H1 (cell line): Measurements from ENCODE around the gene DRD1. TPM values are rescaled to one million over a fixed set of nuclear protein-coding genes. Genes with fewer than 3 reads are reported as not detected.

Experiments
- CTCF ChIA-PET: fragments of 300-600 bp; sonication (Branson Sonifier 250); formaldehyde crosslinking; loops from one replicate; lab custom pipeline; 2021; ENCODE audit not compliant: partially characterized antibody; lab: Charles Lee
- POLR2A ChIA-PET: fragments of 300-600 bp; sonication (Branson Sonifier 250); formaldehyde crosslinking; loops from one replicate; lab custom pipeline; 2021; ENCODE audit warnings: inconsistent platforms; ENCODE audit not compliant: partially characterized antibody; lab: Charles Lee
- DNase-seq, 2 experiments: peaks; one replicate each; pipeline versions ENCODE4 v3.0.0 to v3.0.0-alpha.2; 2010 to 2022; ENCODE audit warnings: low spot score in 2 of 2, low read depth in 1 of 2, mixed read lengths in 1 of 2
- FAIRE-seq: peaks from 2 replicates; lab custom pipeline; 2011; peaks lifted over from hg19 to GRCh38; lab: Jason Lieb, UNC
- H2AFZ ChIP-seq: 2 replicates; pipeline ENCODE4 v1.8.1; 2012; ENCODE audit warnings: low read length, inconsistent platforms
- H2AK5ac ChIP-seq: 2 replicates; pipeline ENCODE4 v1.6.1; 2013; ENCODE audit warnings: low read depth, low read length
- H2BK120ac ChIP-seq: replicated peaks from 2 replicates; pipeline ENCODE3; 2013; ENCODE audit warnings: low read depth, low read length, inconsistent platforms
- H2BK12ac ChIP-seq: 2 replicates; pipeline ENCODE4 v1.6.1; 2013; ENCODE audit warnings: low read depth, low read length
- H2BK15ac ChIP-seq: 2 replicates; pipeline ENCODE4 v1.6.1; 2013; ENCODE audit warnings: low read length
- H2BK20ac ChIP-seq: 2 replicates; pipeline ENCODE4 v1.6.1; 2013; ENCODE audit warnings: low read length
- H2BK5ac ChIP-seq: 2 replicates; pipeline ENCODE4 v1.6.1; 2013; ENCODE audit warnings: low read depth, low read length
- H3K14ac ChIP-seq: 2 replicates; pipeline ENCODE4 v1.6.1; 2013; ENCODE audit warnings: inconsistent platforms; ENCODE audit not compliant: insufficient read length
- H3K18ac ChIP-seq: 2 replicates; pipeline ENCODE4 v1.6.1; 2013; ENCODE audit warnings: low read length; ENCODE audit errors: extremely low read depth
- H3K23ac ChIP-seq: 2 replicates; pipeline ENCODE4 v1.6.1; 2013; ENCODE audit warnings: inconsistent platforms; ENCODE audit not compliant: insufficient read length
- H3K23me2 ChIP-seq: 2 replicates; pipeline ENCODE4 v1.6.1; 2013; ENCODE audit warnings: low read depth, low read length
- H3K27ac ChIP-seq: 2 replicates; pipeline ENCODE4 v1.6.1; 2011; ENCODE audit warnings: low read depth, low read length, inconsistent platforms
- H3K27me3 ChIP-seq, 4 experiments: replicated peaks in 1 of 4; 1 replicate in 1 of 4; 2 replicates in 3 of 4; pipeline versions ENCODE4 v1.6.1 to v1.8.1; 2011 to 2013; ENCODE audit warnings: low read length in 3 of 4, mild to moderate bottlenecking in 3 of 4, inconsistent platforms in 2 of 4, mixed read lengths in 2 of 4, moderate library complexity in 1 of 4; ENCODE audit not compliant: control insufficient read depth in 3 of 4, insufficient read depth in 3 of 4; ENCODE audit errors: extremely low read depth in 1 of 4
- H3K36me3 ChIP-seq, 4 experiments: 2 replicates each; pipeline versions ENCODE4 v1.6.1 to v1.8.1; 2011 to 2013; ENCODE audit warnings: mild to moderate bottlenecking in 4 of 4, low read length in 3 of 4, moderate library complexity in 2 of 4, control low read depth in 1 of 4, inconsistent platforms in 1 of 4; ENCODE audit not compliant: insufficient read depth in 4 of 4, control insufficient read depth in 2 of 4
- H3K4ac ChIP-seq: replicated peaks from 2 replicates; pipeline ENCODE3; 2013; ENCODE audit warnings: low read length, low read depth, mixed read lengths, inconsistent platforms; ENCODE audit not compliant: insufficient read length
- H3K4me1 ChIP-seq, 4 experiments: replicated peaks in 1 of 4; 1 replicate in 1 of 4; 2 replicates in 3 of 4; pipeline versions ENCODE4 v1.6.1 to v1.8.1; 2011 to 2013; ENCODE audit warnings: low read length in 3 of 4, inconsistent platforms in 2 of 4, mixed read lengths in 1 of 4; ENCODE audit not compliant: insufficient read depth in 4 of 4, control insufficient read depth in 3 of 4
- H3K4me2 ChIP-seq, 2 experiments: 2 replicates each; pipeline versions ENCODE4 v1.6.1 to v1.8.1; 2011 to 2013; ENCODE audit warnings: low read depth in 2 of 2, low read length in 2 of 2, control low read depth in 1 of 2, inconsistent platforms in 1 of 2, mild to moderate bottlenecking in 1 of 2; ENCODE audit not compliant: insufficient read depth in 1 of 2
- H3K4me3 ChIP-seq, 4 experiments: fragments of 200-600, 300-600 bp in 1 of 4; sonication (generic), shearing (Covaris generic), sonication (Bioruptor Twin) in 1 of 4; 2 replicates each; pipeline versions ENCODE4 v1.5.1 to v1.8.1; 2011 to 2016; ENCODE audit warnings: low read length in 4 of 4, low read depth in 3 of 4, control low read depth in 2 of 4, inconsistent platforms in 2 of 4, mild to moderate bottlenecking in 2 of 4, mixed read lengths in 1 of 4, moderate library complexity in 1 of 4; ENCODE audit not compliant: insufficient read depth in 2 of 4; ENCODE audit errors: extremely low read depth in 1 of 4
- H3K56ac ChIP-seq: replicated peaks from 2 replicates; pipeline ENCODE3; 2013; ENCODE audit warnings: low read depth, mild to moderate bottlenecking, mixed read lengths, low read length, inconsistent platforms; ENCODE audit not compliant: insufficient read length
- H3K79me1 ChIP-seq: 2 replicates; pipeline ENCODE4 v1.6.1; 2013; ENCODE audit warnings: low read depth, low read length, control low read depth
- H3K79me2 ChIP-seq, 2 experiments: 2 replicates each; pipeline versions ENCODE4 v1.6.1 to v1.8.1; 2012 to 2013; ENCODE audit warnings: low read length in 2 of 2, mild to moderate bottlenecking in 2 of 2, inconsistent platforms in 1 of 2; ENCODE audit not compliant: insufficient read depth in 2 of 2, control insufficient read depth in 1 of 2
- H3K9ac ChIP-seq, 4 experiments: replicated peaks in 1 of 4; 1 replicate in 1 of 4; 2 replicates in 3 of 4; pipeline versions ENCODE4 v1.6.1 to v1.8.1; 2011 to 2013; ENCODE audit warnings: low read depth in 3 of 4, low read length in 3 of 4, control low read depth in 2 of 4, mild to moderate bottlenecking in 2 of 4, moderate library complexity in 2 of 4, inconsistent platforms in 1 of 4; ENCODE audit errors: extremely low read depth in 1 of 4
- H3K9me3 ChIP-seq, 2 experiments: 2 replicates each; pipeline versions ENCODE4 v1.6.1 to v1.8.1; 2012 to 2013; ENCODE audit warnings: mild to moderate bottlenecking in 2 of 2, moderate library complexity in 2 of 2, control low read depth in 1 of 2, inconsistent platforms in 1 of 2, low read depth in 1 of 2, low read length in 1 of 2, mixed read lengths in 1 of 2; ENCODE audit not compliant: insufficient read depth in 2 of 2
- H4K20me1 ChIP-seq, 2 experiments: replicated peaks in 1 of 2; 2 replicates each; pipeline versions ENCODE3 to v1.8.1; 2011 to 2013; ENCODE audit warnings: inconsistent platforms in 2 of 2, low read length in 2 of 2, mild to moderate bottlenecking in 1 of 2; ENCODE audit not compliant: insufficient read depth in 2 of 2, control insufficient read depth in 1 of 2
- H4K5ac ChIP-seq: 2 replicates; pipeline ENCODE4 v1.6.1; 2013; ENCODE audit warnings: low read length, low read depth, mixed read lengths, inconsistent platforms; ENCODE audit not compliant: insufficient read length
- H4K8ac ChIP-seq: 2 replicates; pipeline ENCODE4 v1.8.0; 2013; ENCODE audit warnings: mild to moderate bottlenecking, moderate library complexity, low read length, inconsistent platforms; ENCODE audit not compliant: insufficient read depth; ENCODE audit errors: extremely low read depth
- H4K91ac ChIP-seq: replicated peaks from 2 replicates; pipeline ENCODE3; 2013; ENCODE audit warnings: low read length, mixed read lengths, inconsistent platforms; ENCODE audit not compliant: insufficient read length
- BACH1 ChIP-seq: IDR thresholded peaks from 2 replicates; pipeline ENCODE4 v1.6.1; 2012; ENCODE audit warnings: low read length, improper control_type of control experiment
- FOSL1 ChIP-seq: IDR thresholded peaks from 2 replicates; pipeline ENCODE4 v1.6.1; 2011; ENCODE audit warnings: mild to moderate bottlenecking, low read depth, low read length, moderate library complexity; ENCODE audit not compliant: insufficient read depth
- HDAC6 ChIP-seq: IDR thresholded peaks from one replicate; pipeline ENCODE4 v1.7.1; 2012; ENCODE audit warnings: low read depth, mild to moderate bottlenecking, inconsistent platforms, low read length, moderate library complexity
- JUN ChIP-seq: IDR thresholded peaks from 2 replicates; pipeline ENCODE4 v1.6.1; 2011; ENCODE audit warnings: low read depth, mild to moderate bottlenecking, improper control_type of control experiment, low read length
- POU5F1 ChIP-seq: IDR thresholded peaks from 2 replicates; pipeline ENCODE4 v1.6.1; 2011; ENCODE audit warnings: low read depth, mild to moderate bottlenecking, low read length, moderate library complexity
- SIN3A ChIP-seq, 2 experiments: IDR thresholded peaks in 1 of 2; conservative IDR thresholded peaks in 1 of 2; 2 replicates each; pipeline ENCODE4 v1.6.1; 2011 to 2012; ENCODE audit warnings: low read length in 2 of 2, improper control_type of control experiment in 1 of 2, low read depth in 1 of 2, mild to moderate bottlenecking in 1 of 2
- SIX5 ChIP-seq: IDR thresholded peaks from 2 replicates; pipeline ENCODE4 v1.6.1; 2011; ENCODE audit warnings: mild to moderate bottlenecking, low read depth, low read length
- SP2 ChIP-seq: IDR thresholded peaks from 2 replicates; pipeline ENCODE4 v1.6.1; 2012; ENCODE audit warnings: mild to moderate bottlenecking, low read length, inconsistent platforms
- TBP ChIP-seq: IDR thresholded peaks from 2 replicates; pipeline ENCODE4 v1.6.1; 2011; ENCODE audit warnings: low read depth, low read length, improper control_type of control experiment
- TEAD4 ChIP-seq: IDR thresholded peaks from 2 replicates; pipeline ENCODE4 v1.6.1; 2012; ENCODE audit warnings: low read depth, low read length, inconsistent platforms, mixed read lengths
- ZNF274 ChIP-seq: IDR thresholded peaks from 2 replicates; pipeline ENCODE4 v1.7.0; 2012; ENCODE audit warnings: low read length, borderline replicate concordance; ENCODE audit errors: extremely low read depth
- WGBS, 2 experiments: shearing (Covaris generic) in 1 of 2; methylation state at CpG; one replicate each; pipeline versions ENCODE4 v1.1.6 to v1.1.7; 2013 to 2015; ENCODE audit warnings: low lambda C conversion rate in 2 of 2, mixed read lengths in 2 of 2, inconsistent platforms in 1 of 2, low coverage in 1 of 2, missing lambda C conversion rate in 1 of 2; ENCODE audit not compliant: insufficient replicate concordance in 2 of 2, insufficient coverage in 1 of 2, insufficient read length in 1 of 2; ENCODE audit errors: extremely low coverage in 1 of 2, missing lambda C conversion rate in 1 of 2; 5-methylcytosine and 5-hydroxymethylcytosine counted together
- polyA plus RNA-seq, 7 experiments: library from polyadenylated mRNA; depleted of rRNA in 3 of 7; stranded (reverse) in 5 of 7; unstranded in 2 of 7; fragments of >200 nt in 5 of 7; fragments of 200-250 nt in 2 of 7; gene quantifications; 1 replicate in 5 of 7; 2 replicates in 1 of 7; 4 replicates in 1 of 7; pipeline versions ENCODE4 v1.2.1 to v1.2.3, GENCODE V29; 2011 to 2013; ENCODE audit warnings: missing spikeins in 2 of 7, mixed read lengths in 2 of 7
- total RNA-seq: library from RNA; stranded (reverse); fragmentation: NEBNext Ultra II Directional; extraction: Animal tissue kit (Norgen Biotek cat#: 25700); gene quantifications from 2 replicates; pipeline ENCODE4 v1.2.1, GENCODE V29; 2021
- TF ChIP-seq, protein P1 (sequence below): IDR thresholded peaks from 2 replicates; pipeline ENCODE4 v1.6.1; 2012; ENCODE audit warnings: inconsistent platforms

DRD1 gene
- total and polyA plus RNA-seq, 2 of the 8 experiments (the other 6 are each of a cell fraction or from before 2014, with no cell fraction given) = 0.03 to 0.19 TPM

DNA sequence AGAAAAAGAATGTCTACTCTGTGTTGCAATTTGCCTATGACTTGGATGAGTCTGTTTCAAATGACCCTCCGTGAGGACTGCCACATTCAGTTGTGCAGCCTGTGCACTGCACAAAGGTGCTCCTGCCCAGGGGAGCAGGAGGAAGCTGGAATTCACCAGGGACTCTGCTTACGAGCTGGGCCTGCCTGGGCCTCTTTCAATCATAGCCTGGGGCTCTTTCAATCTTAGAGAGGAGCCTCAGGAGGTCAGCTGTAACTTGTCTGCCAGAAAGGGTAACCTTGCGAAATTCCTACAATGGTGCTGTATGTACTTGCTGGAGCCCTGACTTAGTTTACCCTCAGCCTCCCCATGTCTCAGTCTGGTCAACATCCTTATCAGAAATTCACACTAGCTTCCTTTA, 25.9 kb upstream of the DRD1 start:
- no peak overlapping the region for H2BK15ac ChIP-seq
- TF ChIP-seq SP2 (no peak), HDAC6 (no peak), POU5F1 (no peak), TEAD4 (no peak), SIX5 (no peak), BACH1 (no peak), ZNF274 (no peak), SIN3A (conservative IDR thresholded peaks at IDR 0.05 in 1 of 2, IDR thresholded peaks at IDR 0.05 in 1 of 2; ENCODE audit: low read depth in 1 of 2, low read length in 2 of 2) (no peak), TBP (no peak), JUN (no peak), FOSL1 (no peak)
- TF ChIP-seq, protein P1, sequence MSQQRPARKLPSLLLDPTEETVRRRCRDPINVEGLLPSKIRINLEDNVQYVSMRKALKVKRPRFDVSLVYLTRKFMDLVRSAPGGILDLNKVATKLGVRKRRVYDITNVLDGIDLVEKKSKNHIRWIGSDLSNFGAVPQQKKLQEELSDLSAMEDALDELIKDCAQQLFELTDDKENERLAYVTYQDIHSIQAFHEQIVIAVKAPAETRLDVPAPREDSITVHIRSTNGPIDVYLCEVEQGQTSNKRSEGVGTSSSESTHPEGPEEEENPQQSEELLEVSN = no peak
- H4K8ac ChIP-seq = no peak overlapping the region
- H2BK5ac ChIP-seq = no peak overlapping the region
- 69% methylated on average over 3 of the region's 3 CpGs; no CpG with 5 or more reads in 1 of the 2 experiments for WGBS, 2 experiments
- no peak overlapping the region for H3K14ac ChIP-seq
- H3K4me1 ChIP-seq = no peaks in the 10 kb centered on the region
- H2BK12ac ChIP-seq = no peak overlapping the region
- no peaks in the 10 kb centered on the region for H3K27me3 ChIP-seq
- no peaks in the 10 kb centered on the region for H3K23me2 ChIP-seq
- no peak overlapping the region for H3K56ac ChIP-seq
- DNase-seq (no peak), FAIRE-seq (no peak)
- CTCF ChIA-PET = interaction anchor here (1.1 to 1.5 kb wide), 2 partner anchors 9 to 26 kb away, joined by 3 read pairs; partner anchors contain the start of gene DRD1
- H4K91ac ChIP-seq = no peak overlapping the region
- H2AK5ac ChIP-seq = no peak overlapping the region
- no peaks in the 10 kb centered on the region for H4K20me1 ChIP-seq
- POLR2A ChIA-PET = interaction anchor here (0.7 kb wide), 1 partner anchor 8 kb away, joined by 3 read pairs; the partner anchor contains the start of gene SFXN1
- H3K79me2 ChIP-seq = no peaks in the 10 kb centered on the region
- H4K5ac ChIP-seq = no peak overlapping the region
- H3K18ac ChIP-seq = no peak overlapping the region
- H3K79me1 ChIP-seq = no peaks in the 10 kb centered on the region
- no peaks in the 10 kb centered on the region for H3K9me3 ChIP-seq
- no peak overlapping the region for H2BK20ac ChIP-seq
- H3K4me2 ChIP-seq = no peak overlapping the region
- H3K4ac ChIP-seq = no peak overlapping the region
- H3K36me3 ChIP-seq = no peaks in the 10 kb centered on the region
- H2AFZ ChIP-seq = 0 out of 2 replicates have a peak overlapping the region, but pooled peaks have one; percentile 12
- no peak overlapping the region for H3K27ac ChIP-seq
- no peak overlapping the region for H2BK120ac ChIP-seq
- H3K23ac ChIP-seq = no peak overlapping the region
- no peak overlapping the region for H3K9ac ChIP-seq
- no peak overlapping the region for H3K4me3 ChIP-seq
